Esophagus muscularis mucosa (tissue), 3 donors: ENCODE data around the gene BET1L.
A peak's percentile ranks its signal among the peaks of the same experiment; 100 is the strongest.

Source experiments
- EP300 ChIP-seq: sonication (generic); formaldehyde crosslinking; IDR thresholded peaks from one replicate; pipeline ENCODE4 v1.6.1; 2017; ENCODE audit warnings: antibody characterized with exemption
- TF ChIP-seq, protein P1 (sequence below), 3 experiments: fragments of 200-600 bp in 2 of 3; fragments of 450-650 bp in 1 of 3; sonication (generic) in 2 of 3; IDR thresholded peaks; one replicate each; pipeline ENCODE4 v1.5.1; 2017 to 2019; ENCODE audit warnings: antibody characterized with exemption in 3 of 3, mild to moderate bottlenecking in 2 of 3, moderate library complexity in 1 of 3

DNA sequence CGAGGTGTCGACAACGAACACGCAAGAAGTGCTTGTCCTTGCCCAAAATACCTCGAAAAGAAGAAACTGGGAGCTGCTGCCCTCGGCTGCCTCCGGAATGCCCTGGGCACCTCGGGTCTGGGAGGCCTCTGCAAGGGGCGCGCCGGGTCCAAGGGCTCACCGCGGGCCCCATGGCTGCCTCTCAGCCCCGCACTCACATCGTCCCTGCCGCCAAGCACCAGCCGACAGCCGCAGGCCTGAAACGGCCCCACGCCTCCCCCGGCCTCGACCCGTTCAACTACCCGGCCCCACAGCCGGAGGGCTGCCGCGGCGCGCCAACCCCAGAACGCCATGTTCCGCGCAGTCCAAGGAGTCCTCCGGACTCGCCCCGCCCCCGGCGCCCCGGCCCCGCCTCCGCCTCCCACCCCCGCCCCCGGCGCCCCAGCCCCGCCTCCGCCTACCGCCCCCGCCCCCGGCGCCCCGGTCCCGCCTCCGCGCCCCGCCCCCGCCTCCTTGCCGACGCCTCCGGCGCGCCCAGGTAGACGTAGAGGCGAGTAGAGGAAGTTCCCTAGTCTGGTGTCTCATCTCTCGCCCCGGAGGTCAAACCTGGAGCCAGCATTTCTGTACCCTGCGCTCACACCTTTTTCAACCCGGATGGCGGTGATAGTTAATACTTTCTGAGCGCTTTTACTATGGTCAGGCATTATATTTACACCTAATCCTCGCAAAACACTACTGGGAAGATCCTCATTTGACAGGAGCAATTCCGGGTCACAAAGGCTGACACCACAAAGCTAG lies 29.0 kb upstream of the BET1L start, which contains the start of gene SIRT3:
- TF ChIP-seq, protein P1, sequence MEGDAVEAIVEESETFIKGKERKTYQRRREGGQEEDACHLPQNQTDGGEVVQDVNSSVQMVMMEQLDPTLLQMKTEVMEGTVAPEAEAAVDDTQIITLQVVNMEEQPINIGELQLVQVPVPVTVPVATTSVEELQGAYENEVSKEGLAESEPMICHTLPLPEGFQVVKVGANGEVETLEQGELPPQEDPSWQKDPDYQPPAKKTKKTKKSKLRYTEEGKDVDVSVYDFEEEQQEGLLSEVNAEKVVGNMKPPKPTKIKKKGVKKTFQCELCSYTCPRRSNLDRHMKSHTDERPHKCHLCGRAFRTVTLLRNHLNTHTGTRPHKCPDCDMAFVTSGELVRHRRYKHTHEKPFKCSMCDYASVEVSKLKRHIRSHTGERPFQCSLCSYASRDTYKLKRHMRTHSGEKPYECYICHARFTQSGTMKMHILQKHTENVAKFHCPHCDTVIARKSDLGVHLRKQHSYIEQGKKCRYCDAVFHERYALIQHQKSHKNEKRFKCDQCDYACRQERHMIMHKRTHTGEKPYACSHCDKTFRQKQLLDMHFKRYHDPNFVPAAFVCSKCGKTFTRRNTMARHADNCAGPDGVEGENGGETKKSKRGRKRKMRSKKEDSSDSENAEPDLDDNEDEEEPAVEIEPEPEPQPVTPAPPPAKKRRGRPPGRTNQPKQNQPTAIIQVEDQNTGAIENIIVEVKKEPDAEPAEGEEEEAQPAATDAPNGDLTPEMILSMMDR (IDR thresholded peaks at IDR 0.05): peak in 2 of 3 experiments; percentile 14 to 44
- TF ChIP-seq EP300: no peak
